OCI-M1 (cell line): ENCODE data around the gene GMDS.
A peak's percentile ranks its signal among the peaks of the same experiment; 100 is the strongest.

ENCODE experiments used
- DNase-seq: peaks from one replicate; lab custom pipeline; 2025; lab: John Stamatoyannopoulos, UW

Gene GMDS

DNA sequence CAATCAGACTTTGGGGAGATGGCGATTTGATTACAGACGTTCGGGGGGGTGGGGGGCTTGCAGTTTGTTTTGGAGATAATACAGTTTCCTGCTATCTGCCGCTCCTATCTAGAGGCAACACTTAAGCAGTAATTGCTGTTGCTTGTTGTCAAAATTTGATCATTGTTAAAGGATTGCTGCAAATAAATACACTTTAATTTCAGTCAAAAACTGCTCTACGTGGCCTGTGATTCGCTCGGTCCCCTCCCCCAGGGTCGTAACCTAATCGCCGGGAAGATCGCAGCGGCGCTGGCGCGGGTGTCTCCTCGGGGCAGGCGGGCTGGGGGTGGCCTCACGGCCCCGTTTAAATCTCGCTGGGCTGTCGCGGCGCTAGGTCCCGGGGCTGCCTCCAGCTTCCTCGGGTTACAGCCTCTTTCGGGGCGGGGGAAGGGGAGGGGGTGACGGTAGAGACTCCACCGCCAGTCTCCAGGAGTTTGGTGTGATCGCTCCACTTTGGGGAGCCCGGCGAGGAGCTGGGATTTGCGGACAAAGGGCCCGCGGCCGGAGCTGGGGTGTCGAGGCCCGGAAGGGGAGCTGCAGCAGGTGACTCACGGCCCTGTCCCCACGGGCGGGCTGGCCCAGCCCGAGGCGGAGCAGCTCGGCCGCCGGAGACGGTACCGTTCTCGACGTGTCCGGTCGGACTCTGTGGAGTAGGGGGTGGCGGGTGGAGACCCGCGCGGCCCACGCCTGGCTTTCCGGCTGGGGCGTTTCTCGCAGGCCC, 631.5 kb downstream of the GMDS start:
- no peak for DNase-seq

DNA sequence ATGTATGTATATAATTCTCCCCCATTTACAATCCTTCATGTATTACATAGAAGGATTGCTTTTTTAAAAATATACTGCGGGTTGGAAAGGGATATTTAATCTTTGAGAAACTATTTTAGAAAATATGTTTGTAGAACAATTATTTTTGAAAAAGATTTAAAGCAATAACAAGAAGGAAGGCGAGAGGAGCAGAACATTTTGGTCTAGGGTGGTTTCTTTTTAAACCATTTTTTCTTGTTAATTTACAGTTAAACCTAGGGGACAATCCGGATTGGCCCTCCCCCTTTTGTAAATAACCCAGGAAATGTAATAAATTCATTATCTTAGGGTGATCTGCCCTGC, 632.1 kb downstream of the GMDS start:
- DNase-seq = no peak

DNA sequence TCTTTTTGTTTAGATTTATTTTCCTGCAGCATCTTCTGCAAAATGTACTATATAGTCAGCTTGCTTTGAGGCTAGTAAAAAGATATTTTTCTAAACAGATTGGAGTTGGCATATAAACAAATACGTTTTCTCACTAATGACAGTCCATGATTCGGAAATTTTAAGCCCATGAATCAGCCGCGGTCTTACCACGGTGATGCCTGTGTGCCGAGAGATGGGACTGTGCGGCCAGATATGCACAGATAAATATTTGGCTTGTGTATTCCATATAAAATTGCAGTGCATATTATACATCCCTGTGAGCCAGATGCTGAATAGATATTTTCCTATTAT, 632.5 kb downstream of the GMDS start:
- DNase-seq = peak; percentile 46

DNA sequence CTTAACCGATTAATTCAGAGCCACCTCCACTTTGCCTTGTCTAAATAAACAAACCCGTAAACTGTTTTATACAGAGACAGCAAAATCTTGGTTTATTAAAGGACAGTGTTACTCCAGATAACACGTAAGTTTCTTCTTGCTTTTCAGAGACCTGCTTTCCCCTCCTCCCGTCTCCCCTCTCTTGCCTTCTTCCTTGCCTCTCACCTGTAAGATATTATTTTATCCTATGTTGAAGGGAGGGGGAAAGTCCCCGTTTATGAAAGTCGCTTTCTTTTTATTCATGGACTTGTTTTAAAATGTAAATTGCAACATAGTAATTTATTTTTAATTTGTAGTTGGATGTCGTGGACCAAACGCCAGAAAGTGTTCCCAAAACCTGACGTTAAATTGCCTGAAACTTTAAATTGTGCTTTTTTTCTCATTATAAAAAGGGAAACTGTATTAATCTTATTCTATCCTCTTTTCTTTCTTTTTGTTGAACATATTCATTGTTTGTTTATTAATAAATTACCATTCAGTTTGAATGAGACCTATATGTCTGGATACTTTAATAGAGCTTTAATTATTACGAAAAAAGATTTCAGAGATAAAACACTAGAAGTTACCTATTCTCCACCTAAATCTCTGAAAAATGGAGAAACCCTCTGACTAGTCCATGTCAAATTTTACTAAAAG, 633.0 kb downstream of the GMDS start:
- no peak for DNase-seq

DNA sequence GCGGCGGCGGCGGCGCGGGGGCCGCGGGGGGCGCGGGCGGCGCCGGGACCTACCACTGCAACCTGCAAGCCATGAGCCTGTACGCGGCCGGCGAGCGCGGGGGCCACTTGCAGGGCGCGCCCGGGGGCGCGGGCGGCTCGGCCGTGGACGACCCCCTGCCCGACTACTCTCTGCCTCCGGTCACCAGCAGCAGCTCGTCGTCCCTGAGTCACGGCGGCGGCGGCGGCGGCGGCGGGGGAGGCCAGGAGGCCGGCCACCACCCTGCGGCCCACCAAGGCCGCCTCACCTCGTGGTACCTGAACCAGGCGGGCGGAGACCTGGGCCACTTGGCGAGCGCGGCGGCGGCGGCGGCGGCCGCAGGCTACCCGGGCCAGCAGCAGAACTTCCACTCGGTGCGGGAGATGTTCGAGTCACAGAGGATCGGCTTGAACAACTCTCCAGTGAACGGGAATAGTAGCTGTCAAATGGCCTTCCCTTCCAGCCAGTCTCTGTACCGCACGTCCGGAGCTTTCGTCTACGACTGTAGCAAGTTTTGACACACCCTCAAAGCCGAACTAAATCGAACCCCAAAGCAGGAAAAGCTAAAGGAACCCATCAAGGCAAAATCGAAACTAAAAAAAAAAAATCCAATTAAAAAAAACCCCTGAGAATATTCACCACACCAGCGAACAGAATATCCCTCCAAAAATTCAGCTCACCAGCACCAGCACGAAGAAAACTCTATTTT, 633.7 kb downstream of the GMDS start:
- DNase-seq = peak; percentile 59

DNA sequence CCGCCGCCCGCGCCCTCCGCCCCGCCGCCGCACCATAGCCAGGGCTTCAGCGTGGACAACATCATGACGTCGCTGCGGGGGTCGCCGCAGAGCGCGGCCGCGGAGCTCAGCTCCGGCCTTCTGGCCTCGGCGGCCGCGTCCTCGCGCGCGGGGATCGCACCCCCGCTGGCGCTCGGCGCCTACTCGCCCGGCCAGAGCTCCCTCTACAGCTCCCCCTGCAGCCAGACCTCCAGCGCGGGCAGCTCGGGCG, 634.2 kb downstream of the GMDS start:
- DNase-seq = no peak

DNA sequence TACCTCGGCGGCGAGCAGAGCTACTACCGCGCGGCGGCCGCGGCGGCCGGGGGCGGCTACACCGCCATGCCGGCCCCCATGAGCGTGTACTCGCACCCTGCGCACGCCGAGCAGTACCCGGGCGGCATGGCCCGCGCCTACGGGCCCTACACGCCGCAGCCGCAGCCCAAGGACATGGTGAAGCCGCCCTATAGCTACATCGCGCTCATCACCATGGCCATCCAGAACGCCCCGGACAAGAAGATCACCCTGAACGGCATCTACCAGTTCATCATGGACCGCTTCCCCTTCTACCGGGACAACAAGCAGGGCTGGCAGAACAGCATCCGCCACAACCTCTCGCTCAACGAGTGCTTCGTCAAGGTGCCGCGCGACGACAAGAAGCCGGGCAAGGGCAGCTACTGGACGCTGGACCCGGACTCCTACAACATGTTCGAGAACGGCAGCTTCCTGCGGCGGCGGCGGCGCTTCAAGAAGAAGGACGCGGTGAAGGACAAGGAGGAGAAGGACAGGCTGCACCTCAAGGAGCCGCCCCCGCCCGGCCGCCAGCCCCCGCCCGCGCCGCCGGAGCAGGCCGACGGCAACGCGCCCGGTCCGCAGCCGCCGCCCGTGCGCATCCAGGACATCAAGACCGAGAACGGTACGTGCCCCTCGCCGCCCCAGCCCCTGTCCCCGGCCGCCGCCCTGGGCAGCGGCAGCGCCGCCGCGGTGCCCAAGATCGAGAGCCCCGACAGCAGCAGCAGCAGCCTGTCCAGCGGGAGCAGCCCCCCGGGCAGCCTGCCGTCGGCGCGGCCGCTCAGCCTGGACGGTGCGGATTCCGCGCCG, 634.7 kb downstream of the GMDS start:
- no peak for DNase-seq

DNA sequence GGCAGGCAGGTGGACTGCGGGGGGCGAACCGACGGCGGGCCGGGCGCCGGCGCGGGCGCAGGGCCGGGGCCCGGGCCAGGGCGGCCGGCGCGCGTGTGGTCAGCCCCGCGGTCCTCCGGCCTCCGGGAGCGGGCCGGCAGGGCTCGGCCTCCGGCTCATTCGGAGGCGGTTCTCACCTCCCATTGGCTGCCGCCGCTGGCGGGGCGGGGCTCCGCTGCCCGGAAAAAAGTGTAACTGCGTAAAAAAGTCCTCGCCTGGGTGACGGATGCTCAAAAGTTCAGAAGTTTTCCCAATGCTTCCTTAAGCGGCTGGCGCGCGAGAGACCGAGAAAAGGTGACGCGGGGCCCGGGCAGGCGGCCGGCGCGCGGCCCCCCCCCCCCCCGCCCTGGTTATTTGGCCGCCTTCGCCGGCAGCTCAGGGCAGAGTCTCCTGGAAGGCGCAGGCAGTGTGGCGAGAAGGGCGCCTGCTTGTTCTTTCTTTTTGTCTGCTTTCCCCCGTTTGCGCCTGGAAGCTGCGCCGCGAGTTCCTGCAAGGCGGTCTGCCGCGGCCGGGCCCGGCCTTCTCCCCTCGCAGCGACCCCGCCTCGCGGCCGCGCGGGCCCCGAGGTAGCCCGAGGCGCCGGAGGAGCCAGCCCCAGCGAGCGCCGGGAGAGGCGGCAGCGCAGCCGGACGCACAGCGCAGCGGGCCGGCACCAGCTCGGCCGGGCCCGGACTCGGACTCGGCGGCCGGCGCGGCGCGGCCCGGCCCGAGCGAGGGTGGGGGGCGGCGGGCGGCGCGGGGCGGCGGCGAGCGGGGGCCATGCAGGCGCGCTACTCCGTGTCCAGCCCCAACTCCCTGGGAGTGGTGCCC, 635.5 kb downstream of the GMDS start, which contains the start of gene FOXC1:
Gene FOXC1 (plus strand): TSS at position 268 of the 849 bp plus-strand sequence. CDS start 531 bp downstream, at position 799.
- peak; percentile 59 for DNase-seq

DNA sequence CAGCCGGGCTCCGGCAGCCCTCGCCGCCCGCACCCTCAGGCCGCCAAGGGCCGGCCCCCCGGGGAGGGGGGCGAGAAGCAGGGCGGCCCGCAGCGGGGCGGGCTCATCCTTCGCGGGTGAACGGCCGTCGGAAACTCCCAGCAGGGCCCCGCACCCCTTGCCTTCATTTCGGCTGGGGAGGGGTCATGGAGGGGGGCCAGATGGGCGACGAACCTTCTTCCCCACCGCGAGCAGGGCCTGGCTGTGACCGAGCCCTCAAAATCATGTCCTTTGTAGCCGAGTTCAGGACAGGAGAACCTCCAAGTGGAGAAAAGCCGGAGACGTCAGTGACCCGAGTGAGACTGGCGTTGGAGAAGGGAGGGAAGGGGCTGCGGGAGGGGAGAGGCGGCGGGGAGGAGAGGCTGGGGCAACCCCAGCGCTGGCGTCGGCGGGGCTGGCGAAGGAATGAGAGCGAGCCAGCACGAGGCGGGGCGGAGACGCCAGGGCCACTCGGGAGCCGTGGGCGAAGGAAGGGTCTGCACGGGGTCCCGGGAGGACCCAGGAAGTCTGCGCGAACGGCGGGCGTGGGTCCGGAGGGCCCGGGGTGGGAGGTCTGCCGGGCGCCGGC, 636.3 kb downstream of the GMDS start:
- DNase-seq = no peak

DNA sequence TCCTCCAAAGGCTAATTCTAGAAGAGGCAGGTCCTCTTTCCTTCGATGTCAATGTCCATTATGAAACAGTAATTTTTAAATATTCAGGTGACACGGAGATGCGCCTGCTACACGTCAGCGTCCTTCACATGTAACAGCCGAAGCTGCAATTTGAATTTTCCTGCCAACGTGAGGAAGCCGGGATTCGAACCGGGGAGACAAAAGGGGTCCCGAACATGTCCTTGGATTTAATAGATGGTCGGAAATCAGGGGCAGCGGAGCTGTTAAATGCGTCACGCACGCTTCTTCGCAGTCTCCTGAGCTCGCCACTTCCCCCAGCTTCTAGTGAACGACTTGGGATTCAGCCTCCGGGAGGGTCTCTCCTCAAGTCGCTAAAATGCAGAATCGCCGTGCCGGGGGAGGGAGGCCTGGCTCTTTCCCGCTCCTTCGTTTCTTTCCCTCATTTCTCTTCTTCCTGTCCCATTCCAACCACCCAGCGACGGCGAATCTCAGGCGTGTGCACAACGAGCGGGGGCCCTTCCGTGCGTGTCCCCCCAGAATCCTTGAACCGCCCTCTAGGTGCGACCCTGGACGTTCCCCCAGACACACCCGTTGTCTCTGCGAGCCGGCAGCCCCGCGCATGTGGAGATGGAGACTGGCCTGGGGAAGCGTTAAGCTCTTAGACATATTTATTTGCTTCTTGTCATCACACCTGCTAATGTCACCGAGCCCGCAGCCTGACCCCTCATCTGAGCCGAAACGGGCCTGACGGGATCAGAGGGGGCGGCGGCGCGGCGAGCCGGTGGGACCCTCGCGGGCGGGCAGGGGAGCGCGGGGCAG, 637.0 kb downstream of the GMDS start:
- DNase-seq = no peak

DNA sequence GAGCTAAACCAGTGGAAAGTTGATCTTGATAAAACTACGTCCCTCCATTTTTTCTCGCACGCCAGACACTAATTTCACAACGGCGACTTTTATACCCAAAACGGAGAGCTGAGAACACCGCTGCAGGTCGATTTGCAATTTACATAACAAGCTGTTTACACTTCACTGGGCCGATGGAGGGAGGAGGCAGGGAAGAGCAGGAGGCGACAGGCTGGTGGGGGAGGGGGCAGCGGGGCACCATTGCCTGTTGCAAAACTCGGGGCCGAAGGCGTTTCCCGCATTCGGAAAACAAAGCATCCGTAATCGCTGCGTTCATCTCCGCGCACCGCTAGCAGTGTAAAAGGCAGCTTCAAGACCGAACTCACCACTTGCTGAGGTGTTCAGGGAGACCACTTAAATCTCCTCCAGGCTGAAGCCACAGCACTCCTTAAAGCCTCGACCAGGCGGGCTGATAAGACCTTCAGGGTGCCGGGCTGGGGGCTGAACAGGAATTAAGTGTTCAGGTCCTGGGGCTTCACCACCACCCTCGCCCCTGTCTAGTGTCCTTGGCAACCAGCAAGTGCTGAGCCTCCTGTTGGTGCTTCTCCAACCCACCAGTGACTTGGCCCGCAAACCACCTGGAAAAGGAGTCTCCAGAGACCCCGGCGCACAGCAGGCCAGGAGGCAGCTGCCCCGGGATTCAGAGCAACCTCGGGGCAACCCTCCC, 637.7 kb downstream of the GMDS start:
- no peak for DNase-seq

DNA sequence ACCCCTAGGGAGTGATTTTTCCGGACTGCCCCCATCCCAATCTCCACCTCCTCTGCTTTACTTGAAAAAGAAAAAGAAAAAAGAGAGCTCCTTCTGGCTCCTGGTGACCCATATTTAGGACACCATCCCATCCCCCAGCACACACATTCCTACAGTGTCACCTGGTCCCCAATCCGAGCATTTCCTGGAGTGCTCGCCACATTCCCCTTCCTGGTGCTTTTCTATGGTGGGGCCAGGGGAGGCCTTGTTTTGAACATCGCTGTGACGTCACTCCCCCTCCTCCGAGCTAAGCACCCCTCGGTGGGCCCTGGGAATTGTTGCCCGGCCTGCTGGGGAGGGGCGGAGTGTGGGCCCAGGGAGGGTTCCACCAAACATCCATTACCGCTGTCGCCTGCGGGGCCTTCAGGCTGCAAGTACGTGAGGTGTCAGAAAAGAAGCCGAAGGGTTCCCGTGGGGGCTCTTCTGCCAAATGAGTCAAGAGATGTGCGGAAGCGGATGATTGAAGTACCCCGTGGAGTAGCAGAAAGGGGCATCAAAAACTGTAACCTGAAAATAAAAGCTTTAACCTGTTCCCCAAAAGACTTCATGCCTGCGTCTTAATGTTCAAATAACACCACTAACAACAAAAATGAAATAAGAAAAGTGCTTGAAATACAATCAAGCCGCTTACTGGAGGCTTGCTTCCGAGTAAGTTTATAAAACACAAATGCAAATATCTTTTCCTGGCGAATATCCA, 638.5 kb downstream of the GMDS start:
- no peak for DNase-seq

DNA sequence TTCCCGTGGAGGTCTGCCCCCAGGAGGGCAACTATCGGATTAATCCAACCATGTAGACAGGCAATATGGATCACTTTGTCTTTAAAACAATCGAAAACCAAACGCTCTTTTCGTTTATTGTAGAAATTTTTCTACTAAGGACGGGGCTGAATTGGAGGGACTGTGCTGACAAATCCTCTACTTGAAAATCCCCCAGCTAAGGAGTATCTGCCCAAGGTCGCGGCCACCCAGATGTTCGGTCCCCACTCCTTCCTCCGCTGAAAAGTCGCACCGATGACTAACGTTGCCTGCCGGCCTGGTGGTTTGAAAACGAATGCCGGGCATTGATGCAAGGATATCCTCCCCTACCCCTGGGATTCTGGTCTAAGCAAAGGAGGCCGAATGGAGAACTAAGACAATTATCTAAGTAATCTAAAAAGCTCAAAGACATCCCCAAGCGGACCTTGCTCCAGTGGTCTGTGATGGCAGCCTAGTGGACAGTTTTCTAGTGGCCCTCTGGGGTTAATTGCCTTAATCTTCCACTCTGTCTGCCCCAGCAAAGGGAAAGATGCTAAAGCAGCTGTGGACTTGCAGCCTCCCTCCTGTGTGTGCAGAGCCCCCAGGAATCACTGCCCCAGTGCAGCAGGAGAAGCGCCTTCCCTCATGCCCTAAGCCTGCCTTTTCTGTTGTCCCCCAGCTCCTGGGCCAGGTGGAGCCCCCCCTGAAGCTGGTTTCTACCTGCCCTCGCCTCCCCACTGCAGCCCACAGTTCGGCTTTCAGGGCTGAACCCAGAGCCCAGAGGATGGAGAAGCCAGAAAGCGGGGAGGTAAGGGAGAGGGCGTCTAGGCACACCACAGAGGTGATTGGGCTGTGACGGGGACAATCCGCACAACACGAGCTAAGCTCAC, 639.3 kb downstream of the GMDS start:
- DNase-seq = no peak

DNA sequence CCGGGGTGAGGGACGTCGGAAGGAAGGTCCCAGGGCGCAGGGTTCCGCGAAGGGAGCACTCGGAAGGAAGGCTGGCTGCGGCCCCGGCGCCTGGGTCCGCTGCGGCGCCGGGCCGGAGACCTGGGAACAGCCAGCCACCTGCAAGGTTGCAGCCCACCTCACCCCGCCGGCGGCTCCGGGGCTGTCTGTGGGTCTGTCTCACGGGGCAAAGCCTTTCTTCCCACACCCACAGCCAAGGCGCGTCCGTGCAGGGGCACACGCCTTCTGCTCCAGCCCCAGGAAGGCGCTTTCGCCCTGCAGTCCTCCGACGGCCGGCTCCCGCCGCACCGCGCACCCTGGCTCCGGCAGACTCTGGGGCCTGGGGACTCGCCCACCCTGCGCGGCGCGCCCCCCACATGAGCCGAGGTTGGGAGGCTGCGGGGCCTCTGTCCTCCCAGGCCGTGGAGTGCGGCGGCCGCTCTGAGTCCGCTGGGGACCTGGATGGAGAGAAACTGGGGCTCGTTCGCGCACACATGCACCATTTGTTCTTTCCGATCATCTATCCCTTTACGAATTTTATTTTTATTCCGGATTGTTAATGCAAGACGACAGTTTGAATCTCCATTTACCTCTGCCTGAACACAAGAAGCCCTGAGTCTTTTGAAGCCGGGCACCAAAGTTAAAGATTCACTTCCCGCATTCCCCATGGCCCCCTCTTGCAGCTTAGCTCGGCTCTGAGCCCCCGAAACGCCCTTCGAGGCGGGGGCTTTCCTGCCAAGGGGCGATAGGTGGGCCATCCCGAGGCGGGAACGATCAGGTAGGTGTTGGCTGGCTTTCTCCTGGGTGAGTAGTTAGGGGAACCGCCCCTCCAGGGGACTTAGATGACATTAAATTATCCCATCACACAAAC, 640.2 kb downstream of the GMDS start:
- no peak for DNase-seq

DNA sequence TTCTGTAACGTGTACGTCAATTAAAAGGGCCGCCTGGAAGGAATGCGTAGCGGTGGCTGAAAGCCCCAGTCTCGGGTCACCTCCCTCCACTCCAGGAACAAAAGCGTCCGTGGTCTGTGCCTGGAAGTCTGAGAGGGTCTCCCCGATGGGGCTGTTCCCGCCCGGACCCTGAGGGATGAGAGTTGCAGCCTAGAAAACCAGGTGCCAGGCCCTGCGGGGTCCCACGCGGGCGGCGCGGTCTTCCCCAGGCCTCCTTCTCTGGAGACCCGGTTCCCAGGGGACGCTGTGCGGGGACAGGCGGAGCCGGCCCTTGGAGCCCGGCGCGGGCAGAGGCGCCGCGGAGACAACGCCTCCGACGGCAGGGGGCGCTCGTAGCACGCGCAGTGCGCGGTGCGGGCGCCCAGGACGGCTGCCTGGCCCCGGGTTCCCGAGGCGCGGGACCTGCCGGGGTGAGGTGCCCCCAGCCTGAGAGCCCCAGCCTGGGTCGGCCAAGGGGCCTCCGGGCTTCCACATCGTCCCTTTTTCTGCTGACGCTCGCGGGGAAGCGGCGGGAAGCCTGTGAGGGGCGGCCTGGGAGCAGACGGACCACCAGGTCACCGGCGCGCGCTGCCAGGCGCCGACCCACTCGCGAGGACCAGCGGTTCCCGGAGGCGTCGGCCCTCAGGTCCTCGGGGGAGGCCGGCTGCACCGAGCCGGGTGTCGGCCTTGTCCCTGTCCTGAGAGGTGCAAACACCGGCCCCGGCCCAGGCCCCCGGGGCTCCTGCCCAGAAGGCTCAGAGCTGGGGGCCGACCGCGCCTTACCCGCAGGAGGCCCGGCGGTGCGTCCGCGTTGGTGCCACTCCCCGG, 641.0 kb downstream of the GMDS start:
- DNase-seq = peak; percentile 81

DNA sequence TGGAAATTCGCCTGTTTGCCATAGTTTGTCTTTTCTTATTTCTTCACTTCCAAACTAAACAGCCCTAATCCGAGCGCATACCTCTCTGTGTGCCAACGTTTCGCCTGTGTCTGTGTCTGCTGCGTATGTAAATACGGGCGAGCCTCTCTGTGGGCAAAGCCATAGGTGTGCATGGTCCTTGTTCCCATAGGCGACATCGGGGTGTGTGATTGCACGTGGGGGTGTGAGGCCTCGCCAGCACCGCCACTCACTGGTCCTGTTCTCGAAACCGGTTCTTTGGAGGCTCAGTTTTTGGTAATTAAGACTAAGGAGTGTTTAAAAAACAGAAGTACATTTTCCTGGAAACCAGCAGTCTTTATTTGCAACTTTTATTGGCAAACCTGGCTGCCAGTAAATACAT, 641.7 kb downstream of the GMDS start:
- DNase-seq = no peak
